IMR-90 (cell line): ENCODE results near the gene MACIR. TPM values are rescaled to one million over a fixed set of nuclear protein-coding genes. Genes with fewer than 3 reads are reported as not detected.

Experiments used
- ATAC-seq: fragments of 200-7000 bp; cut with Tn5 transposase; 2 replicates; pipeline ENCODE4 v1.9.1; 2020; ENCODE audit warnings: low read depth, mild to moderate bottlenecking, moderate library complexity
- BruUV-seq: library from RNA; stranded (reverse); fragments of 400-500 nt; replicated peaks from 2 replicates; lab custom pipeline; 2021; lab: Mats Ljungman, UMichigan
- CTCF ChIA-PET: fragments of 300-600 bp; formaldehyde crosslinking; extraction: SDS; loops from one replicate; lab custom pipeline; 2021; ENCODE audit warnings: antibody characterized with exemption; lab: Yijun Ruan, JAX
- POLR2A ChIA-PET: fragments of 300-600 bp; sonication (Branson Sonifier 250); formaldehyde crosslinking; loops from one replicate; lab custom pipeline; 2022; ENCODE audit warnings: antibody characterized with exemption; ENCODE audit not compliant: unreplicated experiment; lab: Charles Lee
- DNase-seq: peaks from one replicate; pipeline ENCODE4 v3.0.0; 2013
- H2AFZ ChIP-seq: replicated peaks from 2 replicates; pipeline ENCODE3; 2013; ENCODE audit warnings: low read length, mild to moderate bottlenecking; ENCODE audit not compliant: poor library complexity
- H2AK5ac ChIP-seq: 2 replicates; pipeline ENCODE4 v1.6.1; 2013; ENCODE audit warnings: low read depth, low read length, inconsistent platforms
- H2AK9ac ChIP-seq: replicated peaks from 2 replicates; pipeline ENCODE3; 2013; ENCODE audit warnings: mild to moderate bottlenecking, low read depth, low read length, moderate library complexity; ENCODE audit not compliant: poor library complexity
- H2BK120ac ChIP-seq: 2 replicates; pipeline ENCODE4 v1.6.1; 2013; ENCODE audit warnings: low read depth, low read length, inconsistent platforms
- H2BK15ac ChIP-seq: 3 replicates; pipeline ENCODE4 v1.6.1; 2013; ENCODE audit warnings: low read depth, low read length, inconsistent platforms
- H2BK20ac ChIP-seq: 2 replicates; pipeline ENCODE4 v1.6.1; 2013; ENCODE audit warnings: low read depth, mild to moderate bottlenecking, inconsistent platforms, low read length, moderate library complexity
- H2BK5ac ChIP-seq: 2 replicates; pipeline ENCODE4 v1.6.1; 2013; ENCODE audit warnings: mild to moderate bottlenecking, low read depth, low read length, inconsistent platforms; ENCODE audit not compliant: poor library complexity, severe bottlenecking
- H3K14ac ChIP-seq: replicated peaks from 2 replicates; pipeline ENCODE4 v1.6.1; 2013; ENCODE audit warnings: low read depth, low read length, inconsistent platforms
- H3K18ac ChIP-seq: 2 replicates; pipeline ENCODE4 v1.6.1; 2013; ENCODE audit warnings: low read depth, low read length, control low read depth
- H3K23ac ChIP-seq: 2 replicates; pipeline ENCODE4 v1.6.1; 2013; ENCODE audit warnings: low read depth, low read length, inconsistent platforms
- H3K27ac ChIP-seq: 2 replicates; pipeline ENCODE4 v1.5.1; 2013; ENCODE audit warnings: mild to moderate bottlenecking, control low read depth, low read length; ENCODE audit not compliant: insufficient read depth
- H3K27me3 ChIP-seq: 2 replicates; pipeline ENCODE4 v1.6.1; 2013; ENCODE audit warnings: low read length; ENCODE audit not compliant: control insufficient read depth, insufficient read depth
- H3K36me3 ChIP-seq: 2 replicates; pipeline ENCODE4 v1.6.1; 2013; ENCODE audit warnings: low read length, mixed read lengths; ENCODE audit not compliant: control insufficient read depth, insufficient read depth
- H3K4ac ChIP-seq: 2 replicates; pipeline ENCODE4 v1.6.1; 2013; ENCODE audit warnings: low read depth, low read length, inconsistent platforms
- H3K4me1 ChIP-seq: 2 replicates; pipeline ENCODE4 v1.6.1; 2013; ENCODE audit warnings: low read length, mixed read lengths; ENCODE audit not compliant: control insufficient read depth, insufficient read depth
- H3K4me2 ChIP-seq: 2 replicates; pipeline ENCODE4 v1.6.1; 2013; ENCODE audit warnings: low read depth, mild to moderate bottlenecking, control low read depth, low read length, moderate library complexity
- H3K4me3 ChIP-seq: 2 replicates; pipeline ENCODE4 v1.5.1; 2013; ENCODE audit warnings: low read depth, mild to moderate bottlenecking, control low read depth, low read length, moderate library complexity; ENCODE audit not compliant: insufficient read depth
- H3K56ac ChIP-seq: 2 replicates; pipeline ENCODE4 v1.6.1; 2013; ENCODE audit warnings: low read length, inconsistent platforms; ENCODE audit not compliant: insufficient read depth; ENCODE audit errors: extremely low read depth
- H3K79me1 ChIP-seq, 2 experiments: 2 replicates each; pipeline ENCODE4 v1.6.1; 2013; ENCODE audit warnings: low read length in 2 of 2, inconsistent platforms in 1 of 2, low read depth in 1 of 2
- H3K9ac ChIP-seq: 2 replicates; pipeline ENCODE4 v1.6.1; 2013; ENCODE audit warnings: low read depth, low read length, control low read depth
- H3K9me1 ChIP-seq: 2 replicates; pipeline ENCODE4 v1.6.1; 2013; ENCODE audit warnings: low read length, inconsistent platforms; ENCODE audit not compliant: insufficient read depth
- H3K9me3 ChIP-seq: 2 replicates; pipeline ENCODE4 v1.6.1; 2013; ENCODE audit warnings: low read length; ENCODE audit not compliant: control insufficient read depth, insufficient read depth
- H4K20me1 ChIP-seq: 2 replicates; pipeline ENCODE4 v1.6.1; 2013; ENCODE audit warnings: low read length, inconsistent platforms; ENCODE audit not compliant: insufficient read depth
- H4K5ac ChIP-seq: 2 replicates; pipeline ENCODE4 v1.6.1; 2013; ENCODE audit warnings: mild to moderate bottlenecking, low read depth, low read length, control low read depth
- H4K8ac ChIP-seq, 2 experiments: 2 replicates each; pipeline ENCODE4 v1.6.1; 2013; ENCODE audit warnings: low read depth in 2 of 2, low read length in 2 of 2, control low read depth in 1 of 2, inconsistent platforms in 1 of 2
- H4K91ac ChIP-seq: 2 replicates; pipeline ENCODE4 v1.6.1; 2013; ENCODE audit warnings: low read depth, low read length, inconsistent platforms; ENCODE audit not compliant: insufficient read depth
- CTCF ChIP-seq: conservative IDR thresholded peaks from 2 replicates; pipeline ENCODE4 v1.5.1; 2012; ENCODE audit warnings: mild to moderate bottlenecking, low read depth, low read length, improper control_type of control experiment
- FOS ChIP-seq: fragments of 150-350 bp; IDR thresholded peaks from 2 replicates; pipeline ENCODE4 v1.6.1; 2016; ENCODE audit warnings: low read depth, low read length
- MAFK ChIP-seq: IDR thresholded peaks from 2 replicates; pipeline ENCODE4 v1.6.1; 2012; ENCODE audit warnings: low read depth, low read length, improper control_type of control experiment
- MAZ ChIP-seq: IDR thresholded peaks from 2 replicates; pipeline ENCODE4 v1.6.1; 2012; ENCODE audit warnings: low read depth, mild to moderate bottlenecking, low read length, improper control_type of control experiment, moderate library complexity, borderline replicate concordance
- MXI1 ChIP-seq: IDR thresholded peaks from 2 replicates; pipeline ENCODE4 v1.6.1; 2012; ENCODE audit warnings: low read depth, mild to moderate bottlenecking, low read length, moderate library complexity, borderline replicate concordance
- NFE2L2 ChIP-seq: fragments of 150-350 bp; IDR thresholded peaks from 2 replicates; pipeline ENCODE4 v1.6.1; 2016; ENCODE audit warnings: low read depth, mild to moderate bottlenecking, low read length
- POLR2A ChIP-seq: IDR thresholded peaks from 2 replicates; pipeline ENCODE4 v1.6.1; 2012; ENCODE audit warnings: mild to moderate bottlenecking, low read depth, low read length
- RFX5 ChIP-seq: IDR thresholded peaks from 2 replicates; pipeline ENCODE4 v1.8.0; 2012; ENCODE audit warnings: low read depth, mild to moderate bottlenecking, low read length, moderate library complexity
- SMC3 ChIP-seq: fragments of 150-350 bp; IDR thresholded peaks from 2 replicates; pipeline ENCODE4 v1.6.1; 2016; ENCODE audit warnings: low read depth, mild to moderate bottlenecking, antibody characterized with exemption, low read length, moderate library complexity
- USF2 ChIP-seq: fragments of 150-350 bp; IDR thresholded peaks from 2 replicates; pipeline ENCODE4 v1.6.1; 2017; ENCODE audit warnings: mild to moderate bottlenecking, antibody characterized with exemption, low read length, low read depth
- WGBS, 2 experiments: methylation state at CpG; one replicate each; pipeline versions ENCODE4 v1.1.5 to v1.1.7; 2013; ENCODE audit warnings: missing lambda C conversion rate in 2 of 2; ENCODE audit not compliant: insufficient read length in 1 of 2; ENCODE audit errors: extremely low coverage in 2 of 2; 5-methylcytosine and 5-hydroxymethylcytosine counted together
- dilution Hi-C: fragments of 300-500 bp; cut with HindIII; formaldehyde crosslinking; loops from one replicate; pipeline ENCODE4 v1.14.3; 2018; ENCODE audit warnings: low sequenced_read_pairs; ENCODE audit not compliant: unreplicated experiment
- in situ Hi-C: fragments of 300-500 bp; cut with MboI; formaldehyde crosslinking; loops from 3 replicates; pipeline ENCODE4 v1.14.3; 2019; ENCODE audit warnings: low sequenced_read_pairs, inconsistent platforms, mixed read lengths
- intact Hi-C: fragments of 100-400 bp; cut with micrococcal nuclease; formaldehyde crosslinking; loops from 2 replicates; pipeline ENCODE4 v1.10.0; 2022
- polyA plus RNA-seq, 3 experiments: library from polyadenylated mRNA; depleted of rRNA; stranded (reverse); fragments of >200 nt; gene quantifications; 2 replicates each; pipeline ENCODE4 v1.2.3, GENCODE V29; 2012; ENCODE audit warnings: low replicate concordance in 1 of 3
- total RNA-seq: library from RNA; depleted of rRNA; stranded (reverse); fragments of >200 nt; gene quantifications from 2 replicates; pipeline ENCODE4 v1.2.3, GENCODE V29; 2012
- TF ChIP-seq, protein P1 (sequence below): fragments of 150-350 bp; IDR thresholded peaks from 2 replicates; pipeline ENCODE4 v1.6.1; 2016; ENCODE audit warnings: low read depth, mild to moderate bottlenecking, low read length, moderate library complexity, borderline replicate concordance

Gene MACIR
- total and polyA plus RNA-seq, 2 of the 4 experiments (the other 2 are of a cell fraction) = 11.1 to 21.3 TPM

GRCh38 chr5:103290846-103291245 is 32.3 kb downstream of the MACIR start:
- Histone ChIP-seq H3K9ac (no peak overlapping the region), H3K18ac (no peak overlapping the region), H4K20me1 (no peaks in the 10 kb centered on the region), H3K27ac (no peak overlapping the region), H2BK20ac (no peak overlapping the region), H2BK15ac (no peak overlapping the region), H3K9me1 (no peaks in the 10 kb centered on the region), H3K14ac (no peak overlapping the region), H3K27me3 (no peaks in the 10 kb centered on the region), H3K4me3 (no peak overlapping the region), H4K91ac (no peak overlapping the region), H3K36me3 (no peaks in the 10 kb centered on the region), H3K79me1 (no peaks in the 10 kb centered on the region), H2AK5ac (no peak overlapping the region), H2BK5ac (no peak overlapping the region), H2AK9ac (no peak overlapping the region), H3K23ac (no peak overlapping the region), H3K9me3 (no peaks in the 10 kb centered on the region), H3K4me2 (no peak overlapping the region), H2AFZ (no peak overlapping the region), H2BK120ac (no peak overlapping the region), H3K4me1 (peaks cover 1% of the 10 kb centered on the region; the same call in 1 of the 2 replicates), H3K4ac (no peak overlapping the region), H3K56ac (no peak overlapping the region), H4K5ac (no peak overlapping the region), H4K8ac (no peak overlapping the region)
- dilution Hi-C loops (no loop called here), in situ Hi-C loops (no loop called here), intact Hi-C loops (no loop called here)
- CTCF ChIA-PET = no interaction called here
- ATAC-seq (no peak), DNase-seq (no peak)
- WGBS, 2 experiments = no CpG with 5 or more reads among the region's 1 CpG
- no TSS peak for BruUV-seq
- POLR2A ChIA-PET = no interaction called here
- TF ChIP-seq POLR2A = no peak
- no peak for TF ChIP-seq USF2
- TF ChIP-seq NFE2L2 = no peak
- no peak for TF ChIP-seq RFX5
- no peak for TF ChIP-seq MAZ
- no peak for TF ChIP-seq MXI1
- TF ChIP-seq CTCF = no peak
- TF ChIP-seq MAFK = no peak
- TF ChIP-seq, protein P1, sequence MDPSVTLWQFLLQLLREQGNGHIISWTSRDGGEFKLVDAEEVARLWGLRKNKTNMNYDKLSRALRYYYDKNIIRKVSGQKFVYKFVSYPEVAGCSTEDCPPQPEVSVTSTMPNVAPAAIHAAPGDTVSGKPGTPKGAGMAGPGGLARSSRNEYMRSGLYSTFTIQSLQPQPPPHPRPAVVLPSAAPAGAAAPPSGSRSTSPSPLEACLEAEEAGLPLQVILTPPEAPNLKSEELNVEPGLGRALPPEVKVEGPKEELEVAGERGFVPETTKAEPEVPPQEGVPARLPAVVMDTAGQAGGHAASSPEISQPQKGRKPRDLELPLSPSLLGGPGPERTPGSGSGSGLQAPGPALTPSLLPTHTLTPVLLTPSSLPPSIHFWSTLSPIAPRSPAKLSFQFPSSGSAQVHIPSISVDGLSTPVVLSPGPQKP = no peak
- no peak for TF ChIP-seq SMC3
- TF ChIP-seq FOS = no peak
